Progenitor cell of endocrine pancreas (in vitro differentiated cells): Measurements from ENCODE around the gene COQ8A. TPM values are rescaled to one million over a fixed set of nuclear protein-coding genes. Genes with fewer than 3 reads are reported as not detected.

Experiments
- DNase-seq: peaks from one replicate; pipeline ENCODE4 v3.0.0; 2021; ENCODE audit warnings: low spot score; ENCODE audit not compliant: unreplicated experiment
- H3K27ac Mint-ChIP-seq: 2 replicates; pipeline ENCODE4 v1.8.0; 2021; ENCODE audit warnings: mild to moderate bottlenecking, moderate library complexity, mixed read lengths
- H3K27me3 Mint-ChIP-seq: 2 replicates; pipeline ENCODE4 v1.8.0; 2021; ENCODE audit warnings: mixed read lengths
- H3K36me3 Mint-ChIP-seq: 2 replicates; pipeline ENCODE4 v1.8.0; 2022; ENCODE audit warnings: mixed read lengths; ENCODE audit not compliant: insufficient read depth
- H3K4me1 Mint-ChIP-seq: 2 replicates; pipeline ENCODE4 v1.8.0; 2021; ENCODE audit warnings: low read depth, mixed read lengths
- H3K4me3 Mint-ChIP-seq: 2 replicates; pipeline ENCODE4 v1.8.0; 2021; ENCODE audit warnings: low read depth, mild to moderate bottlenecking, moderate library complexity, mixed read lengths
- H3K9me3 Mint-ChIP-seq: 2 replicates; pipeline ENCODE4 v1.8.0; 2021; ENCODE audit warnings: low read depth, mixed read lengths
- CTCF ChIP-seq: fragments of 200-600 bp; sonication (generic); IDR thresholded peaks from one replicate; pipeline ENCODE4 v1.5.0; 2021; ENCODE audit warnings: antibody characterized with exemption, mild to moderate bottlenecking; ENCODE audit not compliant: unreplicated experiment
- total RNA-seq: library from RNA; stranded (reverse); gene quantifications from 2 replicates; pipeline ENCODE4 v1.2.1, GENCODE V29; 2021

Gene COQ8A
- total RNA-seq, 1 donor from 2014 or later, result 31.0 TPM

GRCh38 chr1:226982451-226983177 is 42.5 kb downstream of the COQ8A start:
- no peaks in the 10 kb centered on the region for H3K9me3 Mint-ChIP-seq
- H3K36me3 Mint-ChIP-seq, result peaks cover 10% of the 10 kb centered on the region
- no peak overlapping the region for H3K4me3 Mint-ChIP-seq
- peaks cover 2% of the 10 kb centered on the region for H3K4me1 Mint-ChIP-seq
- H3K27ac Mint-ChIP-seq, result no peak overlapping the region
- no peak for TF ChIP-seq CTCF
- DNase-seq, result no peak
- H3K27me3 Mint-ChIP-seq, result no peaks in the 10 kb centered on the region

GRCh38 chr1:226983247-226983991 is 43.3 kb downstream of the COQ8A start:
- DNase-seq, result no peak
- TF ChIP-seq CTCF, result no peak
- Mint-ChIP-seq H3K27me3 (no peaks in the 10 kb centered on the region), H3K36me3 (peaks cover 10% of the 10 kb centered on the region), H3K4me1 (peaks cover 10% of the 10 kb centered on the region), H3K27ac (no peak overlapping the region), H3K9me3 (no peaks in the 10 kb centered on the region), H3K4me3 (no peak overlapping the region)

- H3K4me1 Mint-ChIP-seq, result peaks cover 16% of the 10 kb centered on the region
- no peak for DNase-seq
- H3K27me3 Mint-ChIP-seq, result no peaks in the 10 kb centered on the region
- H3K27ac Mint-ChIP-seq, result no peak overlapping the region
- no peak overlapping the region for H3K4me3 Mint-ChIP-seq
- H3K36me3 Mint-ChIP-seq, result peaks cover 10% of the 10 kb centered on the region
- no peaks in the 10 kb centered on the region for H3K9me3 Mint-ChIP-seq
- TF ChIP-seq CTCF, result no peak
These were observed 43.9 kb downstream of the COQ8A start for GRCh38 chr1:226983992-226984364.

- Mint-ChIP-seq H3K9me3 (no peaks in the 10 kb centered on the region), H3K27ac (no peak overlapping the region), H3K4me1 (peaks cover 20% of the 10 kb centered on the region), H3K36me3 (peaks cover 10% of the 10 kb centered on the region), H3K27me3 (no peaks in the 10 kb centered on the region), H3K4me3 (no peak overlapping the region)
- DNase-seq, result no peak
- TF ChIP-seq CTCF, result no peak
These were observed 44.6 kb downstream of the COQ8A start for GRCh38 chr1:226984521-226985238.

GRCh38 chr1:226985239-226985838 is 45.2 kb downstream of the COQ8A start:
- no peak overlapping the region for H3K27ac Mint-ChIP-seq
- no peaks in the 10 kb centered on the region for H3K27me3 Mint-ChIP-seq
- TF ChIP-seq CTCF, result no peak
- peaks cover 26% of the 10 kb centered on the region for H3K4me1 Mint-ChIP-seq
- peaks cover 10% of the 10 kb centered on the region for H3K36me3 Mint-ChIP-seq
- no peak for DNase-seq
- H3K9me3 Mint-ChIP-seq, result no peaks in the 10 kb centered on the region
- no peak overlapping the region for H3K4me3 Mint-ChIP-seq
